ENCODE results near the gene RPS6KL1.
"Not testable (repeated sequence)": the region's sequence is repeated elsewhere in the genome, so short reads cannot be mapped to it uniquely, and the experiment has no call there.

Gene RPS6KL1

GRCh38 chr14:74936731-74937130, 13.7 kb upstream of the RPS6KL1 start:
- DNase-seq (ENCODE audit: insufficient read length, low spot score): no peak
- no peak for FAIRE-seq

DNA sequence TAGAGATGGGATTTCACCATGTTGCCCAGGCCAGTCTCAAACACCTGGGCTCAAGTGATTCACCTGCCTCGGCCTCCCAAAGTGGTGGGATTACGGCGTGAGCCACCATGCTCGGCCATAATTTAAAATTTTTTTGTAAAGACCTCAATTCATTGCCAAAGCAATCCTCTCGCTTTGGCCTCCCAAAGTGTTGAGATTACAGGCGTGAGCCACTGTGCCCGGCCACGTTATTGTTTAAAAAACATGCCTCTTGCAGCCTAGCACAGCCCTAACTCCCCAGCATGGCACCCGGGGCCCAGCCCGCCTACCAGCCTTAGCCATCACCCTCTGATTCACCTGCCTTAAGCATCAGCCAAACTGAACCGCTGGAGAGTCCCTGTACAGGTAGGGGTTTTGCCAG, 13.1 kb upstream of the RPS6KL1 start:
- DNase-seq (ENCODE audit: insufficient read length, low spot score) (no peak), FAIRE-seq (no peak)

DNA sequence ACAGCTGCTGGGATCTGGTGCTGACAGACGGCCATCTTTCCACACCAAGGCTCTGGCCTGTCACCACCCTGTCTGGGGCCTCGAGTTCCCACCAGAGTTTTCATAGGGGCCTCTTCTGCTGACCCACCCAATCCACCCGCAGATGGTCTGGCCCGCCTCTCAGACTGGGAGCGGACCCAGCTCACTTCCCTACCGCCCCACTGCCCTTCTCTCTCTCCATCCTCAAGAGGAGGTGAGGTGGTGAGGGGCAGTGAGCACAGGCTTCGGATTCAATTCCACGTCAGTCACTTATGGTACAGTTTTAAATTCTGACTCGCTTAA, 12.3 kb upstream of the RPS6KL1 start:
- no peak for FAIRE-seq
- DNase-seq (ENCODE audit: insufficient read length, low spot score): no peak

- DNase-seq (ENCODE audit: insufficient read length, low spot score) (no peak), FAIRE-seq (no peak)
Measured at GRCh38 chr14:74934476-74935359, 11.7 kb upstream of the RPS6KL1 start.

DNA sequence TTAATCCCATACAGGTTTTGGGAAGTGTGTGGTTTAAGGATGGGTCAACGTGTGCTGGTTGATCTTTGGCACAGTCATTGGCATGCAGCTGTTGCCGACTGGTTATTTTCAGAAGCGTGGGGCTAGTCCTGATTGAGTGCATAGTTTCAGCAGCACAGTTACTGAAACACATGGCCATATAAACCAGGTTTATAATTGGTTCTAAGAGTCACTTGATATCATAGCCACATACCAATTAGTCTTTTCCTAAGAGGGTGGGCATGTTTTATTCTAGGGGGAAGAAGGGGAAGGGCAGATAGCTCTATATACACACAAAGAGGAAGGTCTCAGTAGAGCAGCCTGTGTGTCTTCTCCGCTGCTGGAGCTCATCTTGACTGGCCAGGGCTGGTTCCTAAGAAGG, 11.0 kb upstream of the RPS6KL1 start:
- FAIRE-seq: no peak

GRCh38 chr14:74932936-74933335, 9.9 kb upstream of the RPS6KL1 start:
- not testable (repeated sequence) for DNase-seq (ENCODE audit: insufficient read length, low spot score); FAIRE-seq

More for the DNA sequence above, 11.0 kb upstream of the RPS6KL1 start:
- no peak for DNase-seq (ENCODE audit: insufficient read length, low spot score)

DNA sequence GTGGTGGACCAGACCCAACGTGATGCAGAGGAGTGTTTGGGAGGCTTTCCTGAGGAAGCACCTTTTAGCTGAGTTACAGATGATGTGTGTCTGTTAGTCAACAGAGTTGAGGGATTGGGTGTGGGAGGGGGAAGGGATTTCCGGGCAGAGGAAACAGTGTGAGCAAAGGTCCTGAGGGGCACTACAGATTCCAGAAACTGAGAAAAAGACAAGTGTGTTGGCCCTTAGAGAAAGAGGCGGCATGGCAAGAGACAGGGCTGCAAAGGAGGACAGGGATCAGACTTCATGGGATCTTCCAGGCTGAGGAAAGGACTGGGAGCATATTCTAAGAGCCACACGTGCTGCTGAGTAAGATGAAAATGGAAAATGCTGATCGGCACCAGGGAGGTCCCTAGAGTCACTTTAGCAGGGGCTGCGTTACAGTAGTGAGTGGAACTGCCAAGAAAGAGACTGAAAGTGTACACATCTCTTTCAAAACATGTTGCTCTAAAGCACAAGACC, 9.4 kb upstream of the RPS6KL1 start:
- FAIRE-seq (peak; percentile 81), DNase-seq (ENCODE audit: insufficient read length, low spot score) (no peak)

DNA sequence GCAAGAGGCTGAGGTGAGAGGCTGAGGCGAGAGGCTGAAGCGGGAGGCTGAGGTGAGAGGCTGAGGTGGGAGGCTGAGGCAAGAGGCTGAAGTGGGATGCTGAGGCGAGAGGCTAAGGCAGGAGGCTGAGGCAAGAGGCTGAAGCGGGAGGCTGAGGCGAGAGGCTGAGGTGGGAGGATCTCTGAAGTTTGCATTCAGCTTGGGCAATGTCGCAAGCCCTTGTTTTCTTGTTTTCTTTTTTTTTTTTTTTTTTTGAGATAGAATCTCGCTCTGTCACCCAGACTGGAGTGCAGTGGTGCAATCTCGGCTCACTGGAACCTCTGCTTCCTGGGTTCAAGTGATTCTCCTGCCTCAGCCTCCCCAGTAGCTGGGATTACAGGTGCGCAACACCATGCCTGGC, 8.7 kb upstream of the RPS6KL1 start:
- not testable (repeated sequence) for FAIRE-seq; DNase-seq (ENCODE audit: insufficient read length, low spot score)

DNA sequence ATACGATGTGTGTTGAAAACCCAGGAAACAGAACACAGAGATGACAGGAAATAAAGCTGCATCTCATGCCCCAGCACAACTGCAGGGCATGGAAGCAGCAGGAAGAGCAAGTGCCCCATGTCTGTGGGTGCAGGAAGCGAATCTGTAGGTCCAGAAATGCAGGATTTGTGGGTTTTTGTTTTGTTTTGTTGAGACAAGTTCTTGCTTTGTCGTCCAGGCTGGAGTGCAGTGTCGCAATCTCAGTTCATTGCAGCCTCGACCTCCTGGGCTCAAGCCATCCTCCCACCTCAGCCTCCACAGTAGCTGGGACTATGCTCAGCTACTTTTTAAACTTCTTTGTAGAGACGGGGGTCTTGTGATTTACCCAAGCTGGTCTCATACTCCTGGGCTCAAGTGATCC, 6.2 kb upstream of the RPS6KL1 start:
- no peak for FAIRE-seq
- DNase-seq (ENCODE audit: insufficient read length, low spot score): no peak

DNA sequence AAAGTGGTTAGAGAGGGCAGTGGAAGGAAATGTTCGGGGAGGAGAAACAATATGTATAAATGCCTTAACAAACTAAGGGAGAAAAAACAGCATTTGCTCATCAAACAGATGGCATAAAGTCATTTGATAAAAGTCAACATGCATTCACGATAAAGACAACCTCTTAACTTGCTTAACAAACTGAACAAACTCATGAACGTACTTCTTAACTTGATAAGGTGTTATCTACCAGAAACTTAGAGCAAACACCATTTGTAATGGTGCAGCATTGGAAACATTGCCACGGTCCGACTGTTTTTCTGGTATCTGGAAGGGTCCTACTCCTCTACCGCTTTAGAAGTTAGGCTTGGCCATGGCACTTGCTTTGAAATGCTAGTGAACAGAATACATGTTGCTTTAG, 4.2 kb upstream of the RPS6KL1 start:
- DNase-seq (ENCODE audit: insufficient read length, low spot score) (no peak), FAIRE-seq (no peak)

- no peak for FAIRE-seq
- DNase-seq (ENCODE audit: insufficient read length, low spot score): no peak
Measured at GRCh38 chr14:74924061-74924460, 1.0 kb upstream of the RPS6KL1 start.

- DNase-seq (ENCODE audit: insufficient read length, low spot score) (no peak), FAIRE-seq (no peak)
Measured at GRCh38 chr14:74921987-74922751, 891 bp downstream of the RPS6KL1 start.

DNA sequence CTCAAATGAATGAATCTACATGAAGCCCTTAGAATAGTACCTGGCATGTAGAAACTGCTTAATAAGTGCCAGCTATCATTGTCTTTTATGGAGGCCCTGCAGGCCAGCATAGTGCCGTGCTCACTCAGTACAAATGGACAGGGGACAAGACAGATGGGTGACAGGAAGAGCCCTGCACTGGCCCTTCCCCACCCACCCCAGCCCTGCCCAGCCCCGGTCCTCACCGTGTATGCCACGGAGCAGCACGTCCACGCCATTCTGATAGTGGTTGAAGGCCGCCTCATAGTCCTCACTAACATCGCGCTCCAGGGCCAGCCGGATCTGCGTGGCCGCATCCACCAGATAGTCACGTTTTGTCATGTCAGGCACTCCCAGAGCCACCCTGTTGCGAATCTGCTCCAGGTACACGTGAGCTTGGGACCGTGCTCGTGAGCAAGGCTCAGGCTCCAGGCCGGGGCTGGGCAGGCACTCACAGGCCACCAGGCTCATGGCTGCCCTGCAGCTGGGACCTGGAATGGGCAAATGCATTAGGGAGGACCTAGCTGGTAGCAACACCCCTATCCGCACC, 1.9 kb downstream of the RPS6KL1 start:
- FAIRE-seq (no peak), DNase-seq (ENCODE audit: insufficient read length, low spot score) (no peak)

GRCh38 chr14:74920281-74920680, 2.8 kb downstream of the RPS6KL1 start:
- no peak for DNase-seq (ENCODE audit: insufficient read length, low spot score)
- FAIRE-seq: no peak

GRCh38 chr14:74919421-74920165, 3.5 kb downstream of the RPS6KL1 start:
- FAIRE-seq: no peak
- DNase-seq (ENCODE audit: insufficient read length, low spot score): no peak

DNA sequence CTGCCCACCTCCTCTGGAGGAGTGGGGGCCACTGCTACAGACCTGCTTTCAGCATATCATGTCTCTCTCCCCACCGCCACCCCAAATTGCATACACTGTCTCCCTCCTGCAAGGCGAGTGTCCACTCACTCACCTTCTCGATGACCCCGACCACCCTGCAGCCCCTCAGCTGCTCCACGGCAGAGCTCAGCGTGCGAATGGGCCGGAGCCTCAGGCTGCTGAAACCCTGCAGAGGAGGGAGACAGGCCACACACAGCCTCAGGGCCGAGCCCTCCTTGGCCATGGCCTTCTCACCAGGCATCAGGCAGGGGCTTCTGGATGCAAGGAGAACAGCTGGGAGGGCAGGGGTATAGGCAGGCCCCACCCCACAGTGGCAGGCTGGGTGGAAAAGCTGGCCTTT, 4.7 kb downstream of the RPS6KL1 start:
- no peak for DNase-seq (ENCODE audit: insufficient read length, low spot score)

GRCh38 chr14:74917646-74918081, 5.4 kb downstream of the RPS6KL1 start:
- FAIRE-seq (no peak), DNase-seq (ENCODE audit: insufficient read length, low spot score) (no peak)

More for the DNA sequence above, 4.7 kb downstream of the RPS6KL1 start:
- FAIRE-seq: no peak

- DNase-seq (ENCODE audit: insufficient read length, low spot score) (no peak), FAIRE-seq (no peak)
Measured at GRCh38 chr14:74917178-74917543, 5.9 kb downstream of the RPS6KL1 start.

DNA sequence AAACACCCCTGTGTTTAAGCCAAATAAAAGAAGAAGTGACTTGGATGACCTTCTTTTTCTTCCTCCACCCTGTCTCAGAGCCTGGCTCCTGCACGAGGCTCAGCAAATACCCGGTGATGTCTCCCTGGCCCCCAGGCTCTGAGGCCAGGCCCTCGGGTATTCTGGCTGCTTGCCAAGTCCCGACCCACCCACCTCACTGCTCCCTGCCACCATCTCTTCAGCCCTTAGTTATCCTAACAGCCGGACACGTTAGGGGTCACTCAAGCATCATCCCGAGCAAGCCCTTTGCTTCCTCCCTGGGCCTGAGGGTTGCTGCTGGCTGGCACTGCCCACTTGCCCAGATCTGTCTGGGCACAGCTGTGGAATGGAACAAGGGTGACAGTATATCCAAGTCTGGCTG, 7.2 kb downstream of the RPS6KL1 start:
- FAIRE-seq (no peak), DNase-seq (ENCODE audit: insufficient read length, low spot score) (no peak)

DNA sequence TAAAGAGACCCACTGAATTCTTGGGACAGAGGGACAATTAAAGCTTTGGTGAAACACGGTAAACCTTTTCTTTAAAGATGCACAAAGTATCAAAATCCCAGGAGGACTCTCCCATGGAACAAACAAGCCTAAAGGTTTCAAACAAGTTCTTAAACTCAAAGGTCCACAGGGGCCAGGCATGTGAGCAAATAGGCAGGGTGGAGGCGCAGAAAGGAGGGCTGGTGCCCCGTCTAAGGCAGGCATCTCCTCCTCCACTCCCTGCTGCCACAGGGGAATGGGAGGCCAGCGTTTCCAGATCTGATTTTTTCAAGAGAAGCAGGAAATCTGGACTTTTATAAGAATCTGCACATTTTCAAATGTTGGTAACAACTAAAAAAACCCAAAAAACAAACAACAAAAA, 7.6 kb downstream of the RPS6KL1 start:
- DNase-seq (ENCODE audit: insufficient read length, low spot score) (no peak), FAIRE-seq (no peak)

All from GM19239 (cell line).